ENCODE measurements around the gene CARMIL1.

GRCh38 chr6:25399885-25400284 lies 120.7 kb downstream of the CARMIL1 start:
- no peak for TF ChIP-seq POLR2A (IDR thresholded peaks at IDR 0.05; ENCODE audit: low read length)
- TF ChIP-seq GATA1 (IDR thresholded peaks at IDR 0.05; ENCODE audit: low read depth, low read length) = no peak
